Endothelial cell of umbilical vein (primary cell): Measurements from ENCODE around the gene ST8SIA6.

Experiments
- EZH2 ChIP-seq: IDR thresholded peaks from 2 replicates; pipeline ENCODE4 v1.6.1; 2012; ENCODE audit warnings: borderline replicate concordance, low read depth, mild to moderate bottlenecking, moderate library complexity, low read length, inconsistent platforms; ENCODE audit not compliant: severe bottlenecking
- FOS ChIP-seq: IDR thresholded peaks from 2 replicates; pipeline ENCODE4 v1.6.1; 2011; ENCODE audit warnings: mild to moderate bottlenecking, low read length, moderate library complexity, borderline replicate concordance; ENCODE audit not compliant: insufficient read depth
- GATA2 ChIP-seq: IDR thresholded peaks from 2 replicates; pipeline ENCODE4 v1.7.0; 2011; ENCODE audit warnings: low read depth, mild to moderate bottlenecking, moderate library complexity, mixed read lengths, low read length; ENCODE audit not compliant: insufficient read length, insufficient read depth
- JUN ChIP-seq: IDR thresholded peaks from 2 replicates; pipeline ENCODE4 v1.6.1; 2011; ENCODE audit warnings: borderline replicate concordance, low read depth; ENCODE audit not compliant: insufficient read length, insufficient read depth
- MYC ChIP-seq: IDR thresholded peaks from one replicate; pipeline ENCODE4 v1.6.1; 2011; ENCODE audit warnings: mild to moderate bottlenecking, low read depth, low read length
- POLR2A ChIP-seq: IDR thresholded peaks from 2 replicates; pipeline ENCODE4 v1.6.1; 2012; ENCODE audit warnings: low read depth, mild to moderate bottlenecking, control low read depth, low read length
- POLR2AphosphoS5 ChIP-seq: IDR thresholded peaks from 2 replicates; pipeline ENCODE4 v1.6.1; 2012; ENCODE audit warnings: low read depth, mild to moderate bottlenecking, control low read depth, low read length, moderate library complexity; ENCODE audit not compliant: insufficient read depth
- TF ChIP-seq, protein P1 (sequence below), 2 donors: IDR thresholded peaks; 1 replicate in 1 of 2; 2 replicates in 1 of 2; pipeline ENCODE4 v1.5.1; 2011; ENCODE audit warnings: low read length in 2 of 2, mild to moderate bottlenecking in 2 of 2, moderate library complexity in 2 of 2, control low read depth in 1 of 2, inconsistent platforms in 1 of 2, low read depth in 1 of 2; ENCODE audit not compliant: insufficient read depth in 1 of 2; ENCODE audit errors: extremely low read depth in 1 of 2
- TF ChIP-seq, protein P2 (sequence below): IDR thresholded peaks from 2 replicates; pipeline ENCODE4 v1.6.1; 2011; ENCODE audit not compliant: insufficient read depth, insufficient read length

DNA sequence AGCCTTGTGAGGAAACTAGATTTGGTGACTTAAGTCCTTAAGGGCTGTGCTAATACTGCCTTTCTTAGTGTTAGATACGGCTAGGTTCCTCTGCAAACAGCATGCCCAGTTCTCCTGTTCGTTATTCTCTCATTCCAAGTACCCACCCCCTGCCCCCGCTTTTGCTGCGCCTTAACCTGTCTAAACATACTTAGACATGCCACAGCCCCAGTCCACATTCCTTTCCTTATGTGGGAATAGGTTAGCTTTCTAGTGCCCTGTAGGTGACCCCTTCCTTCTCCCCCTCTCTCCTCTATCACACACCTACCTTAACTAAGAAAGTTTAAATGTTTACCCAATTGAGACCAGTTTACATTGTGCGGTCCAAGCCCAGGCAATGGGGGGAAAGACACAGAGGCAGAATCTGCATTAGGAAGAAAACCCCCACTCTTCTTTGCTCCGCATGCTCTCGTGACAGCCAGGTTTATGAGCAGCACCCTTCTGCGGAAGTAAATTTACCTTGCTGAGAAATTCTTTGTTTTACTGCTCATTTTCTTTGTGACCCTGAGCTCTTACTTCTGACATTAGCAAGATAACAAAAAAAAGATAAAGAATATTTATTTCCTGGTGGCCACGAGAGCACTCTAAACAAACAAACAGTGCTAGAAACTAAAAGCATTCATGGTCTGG lies 177.5 kb downstream of the ST8SIA6 start:
- TF ChIP-seq POLR2A (no peak), POLR2AphosphoS5 (no peak), JUN (no peak), MYC (no peak), EZH2 (no peak), FOS (no peak), GATA2 (no peak)
- TF ChIP-seq, protein P1, sequence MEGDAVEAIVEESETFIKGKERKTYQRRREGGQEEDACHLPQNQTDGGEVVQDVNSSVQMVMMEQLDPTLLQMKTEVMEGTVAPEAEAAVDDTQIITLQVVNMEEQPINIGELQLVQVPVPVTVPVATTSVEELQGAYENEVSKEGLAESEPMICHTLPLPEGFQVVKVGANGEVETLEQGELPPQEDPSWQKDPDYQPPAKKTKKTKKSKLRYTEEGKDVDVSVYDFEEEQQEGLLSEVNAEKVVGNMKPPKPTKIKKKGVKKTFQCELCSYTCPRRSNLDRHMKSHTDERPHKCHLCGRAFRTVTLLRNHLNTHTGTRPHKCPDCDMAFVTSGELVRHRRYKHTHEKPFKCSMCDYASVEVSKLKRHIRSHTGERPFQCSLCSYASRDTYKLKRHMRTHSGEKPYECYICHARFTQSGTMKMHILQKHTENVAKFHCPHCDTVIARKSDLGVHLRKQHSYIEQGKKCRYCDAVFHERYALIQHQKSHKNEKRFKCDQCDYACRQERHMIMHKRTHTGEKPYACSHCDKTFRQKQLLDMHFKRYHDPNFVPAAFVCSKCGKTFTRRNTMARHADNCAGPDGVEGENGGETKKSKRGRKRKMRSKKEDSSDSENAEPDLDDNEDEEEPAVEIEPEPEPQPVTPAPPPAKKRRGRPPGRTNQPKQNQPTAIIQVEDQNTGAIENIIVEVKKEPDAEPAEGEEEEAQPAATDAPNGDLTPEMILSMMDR (IDR thresholded peaks at IDR 0.05; ENCODE audit: extremely low read depth in 1 of 2, insufficient read depth in 1 of 2, low read depth in 1 of 2, low read length in 2 of 2) = no peak
- TF ChIP-seq, protein P2, sequence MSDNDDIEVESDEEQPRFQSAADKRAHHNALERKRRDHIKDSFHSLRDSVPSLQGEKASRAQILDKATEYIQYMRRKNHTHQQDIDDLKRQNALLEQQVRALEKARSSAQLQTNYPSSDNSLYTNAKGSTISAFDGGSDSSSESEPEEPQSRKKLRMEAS = no peak
